Mammary epithelial cell (primary cell): ENCODE data around the gene CALHM1.

Source experiments
- CTCF ChIP-seq, 2 donors: IDR thresholded peaks in 1 of 2; conservative IDR thresholded peaks in 1 of 2; 2 replicates each; pipeline ENCODE4 v1.5.1; 2011 to 2012; ENCODE audit warnings: inconsistent platforms in 2 of 2, low read length in 2 of 2, mild to moderate bottlenecking in 2 of 2, control low read depth in 1 of 2, low read depth in 1 of 2; ENCODE audit not compliant: insufficient read depth in 1 of 2; ENCODE audit errors: extremely low read depth in 1 of 2
- EZH2 ChIP-seq: IDR thresholded peaks from 2 replicates; pipeline ENCODE4 v1.6.1; 2012; ENCODE audit warnings: low read length, inconsistent platforms, borderline replicate concordance

GRCh38 chr10:103419101-103419500, 39.6 kb downstream of the CALHM1 start:
- TF ChIP-seq CTCF (conservative IDR thresholded peaks at IDR 0.05 in 1 of 2, IDR thresholded peaks at IDR 0.05 in 1 of 2; ENCODE audit: extremely low read depth in 1 of 2, insufficient read depth in 1 of 2, low read depth in 1 of 2, low read length in 2 of 2) (no peak), EZH2 (no peak)
